B cell (primary cell): ENCODE measurements around the gene EIPR1. TPM values are rescaled to one million over a fixed set of nuclear protein-coding genes. Genes with fewer than 3 reads are reported as not detected.

Experiments used
- ATAC-seq: fragments of 200-7000 bp; cut with Tn5 transposase; one replicate; pipeline ENCODE4 v1.10.0; 2021; ENCODE audit warnings: low read depth, mild to moderate bottlenecking, moderate number of reproducible peaks, moderate library complexity
- CTCF ChIA-PET: fragments of 350-600 bp; sonication (Branson Sonifier 250); formaldehyde crosslinking; loops from one replicate; lab custom pipeline; 2021; ENCODE audit warnings: antibody characterized with exemption, inconsistent platforms; lab: Charles Lee
- POLR2A ChIA-PET: fragments of 350-600 bp; sonication (Branson Sonifier 250); formaldehyde crosslinking; loops from one replicate; lab custom pipeline; 2021; ENCODE audit warnings: antibody characterized with exemption; lab: Charles Lee
- DNase-seq: peaks from one replicate; pipeline ENCODE4 v3.0.0; 2013
- H2AFZ ChIP-seq: 2 replicates; pipeline ENCODE4 v1.6.1; 2012; ENCODE audit warnings: mild to moderate bottlenecking, low read depth, low read length; ENCODE audit not compliant: insufficient read depth, poor library complexity, severe bottlenecking
- H3K27ac ChIP-seq, 2 donors: 1 replicate in 1 of 2; 2 replicates in 1 of 2; pipeline ENCODE4 v1.5.1; 2012 to 2013; ENCODE audit warnings: low read length in 2 of 2, mild to moderate bottlenecking in 2 of 2, moderate library complexity in 1 of 2
- H3K27me3 ChIP-seq, 4 experiments: fragments of 200-600 bp in 1 of 4; sonication (generic) in 1 of 4; replicated peaks in 1 of 4; 1 replicate in 2 of 4; 2 replicates in 2 of 4; pipeline versions ENCODE4 v1.6.1 to v1.7.0; 2013 to 2016; ENCODE audit warnings: low read length in 3 of 4, mild to moderate bottlenecking in 2 of 4, mixed read lengths in 1 of 4, moderate library complexity in 1 of 4; ENCODE audit not compliant: insufficient read depth in 4 of 4, control insufficient read depth in 3 of 4; ENCODE audit errors: control extremely low read depth in 1 of 4
- H3K36me3 ChIP-seq, 2 experiments: replicated peaks in 1 of 2; 1 replicate in 1 of 2; 2 replicates in 1 of 2; pipeline versions ENCODE4 v1.6.1 to v1.7.1; 2013; ENCODE audit warnings: low read length in 1 of 2; ENCODE audit not compliant: insufficient read depth in 2 of 2, control insufficient read depth in 1 of 2; ENCODE audit errors: control extremely low read depth in 1 of 2, extremely low read depth in 1 of 2
- H3K4me1 ChIP-seq, 2 donors: fragments of 200-600 bp in 1 of 2; sonication (generic) in 1 of 2; 1 replicate in 1 of 2; 2 replicates in 1 of 2; pipeline versions ENCODE4 v1.5.1 to v1.6.1; 2013 to 2017; ENCODE audit warnings: low read length in 2 of 2; ENCODE audit not compliant: control insufficient read depth in 2 of 2, insufficient read depth in 2 of 2
- H3K4me2 ChIP-seq: replicated peaks from 2 replicates; pipeline ENCODE3; 2012; ENCODE audit warnings: mild to moderate bottlenecking, low read depth, low read length; ENCODE audit not compliant: poor library complexity, severe bottlenecking
- H3K4me3 ChIP-seq, 5 experiments: fragments of 200-600 bp in 1 of 5; sonication (generic) in 1 of 5; 1 replicate in 3 of 5; 2 replicates in 2 of 5; pipeline versions ENCODE4 v1.5.1 to v1.7.0; 2011 to 2016; ENCODE audit warnings: low read length in 4 of 5, mild to moderate bottlenecking in 4 of 5, low read depth in 2 of 5, control low read depth in 1 of 5, moderate library complexity in 1 of 5; ENCODE audit not compliant: insufficient read depth in 1 of 5; ENCODE audit errors: control extremely low read depth in 1 of 5, extremely low read depth in 1 of 5
- H3K79me2 ChIP-seq: fragments of 200-600 bp; sonication (generic); one replicate; pipeline ENCODE4 v1.6.0; 2016; ENCODE audit warnings: low read length; ENCODE audit not compliant: control insufficient read depth, insufficient read depth
- H3K9ac ChIP-seq: fragments of 200-600 bp; sonication (generic); 2 replicates; pipeline ENCODE4 v1.6.1; 2017; ENCODE audit warnings: mild to moderate bottlenecking, low read length, moderate library complexity
- H3K9me3 ChIP-seq, 3 donors: one replicate each; pipeline versions ENCODE4 v1.6.1 to v1.7.1; 2013; ENCODE audit warnings: low read length in 2 of 3; ENCODE audit not compliant: control insufficient read depth in 2 of 3, insufficient read depth in 1 of 3; ENCODE audit errors: control extremely low read depth in 1 of 3
- H4K20me1 ChIP-seq: 2 replicates; pipeline ENCODE4 v1.6.0; 2012; ENCODE audit warnings: mild to moderate bottlenecking, low read length; ENCODE audit not compliant: insufficient read depth, control insufficient read depth, poor library complexity, severe bottlenecking
- H3K27ac Mint-ChIP-seq: one replicate; pipeline ENCODE4 v1.8.0; 2021; ENCODE audit warnings: mixed read lengths
- H3K27me3 Mint-ChIP-seq: one replicate; pipeline ENCODE4 v1.8.0; 2021; ENCODE audit warnings: mixed read lengths
- H3K4me1 Mint-ChIP-seq: one replicate; pipeline ENCODE4 v1.8.0; 2021; ENCODE audit warnings: mixed read lengths
- H3K4me3 Mint-ChIP-seq: one replicate; pipeline ENCODE4 v1.8.0; 2021; ENCODE audit warnings: mixed read lengths
- H3K9me3 Mint-ChIP-seq: one replicate; pipeline ENCODE4 v1.8.0; 2022; ENCODE audit warnings: mixed read lengths; ENCODE audit not compliant: insufficient read depth
- EZH2 ChIP-seq: IDR thresholded peaks from 2 replicates; pipeline ENCODE4 v1.6.1; 2012; ENCODE audit warnings: borderline replicate concordance, low read depth, mild to moderate bottlenecking, moderate library complexity, low read length; ENCODE audit not compliant: insufficient read depth, poor library complexity, severe bottlenecking
- WGBS: methylation state at CpG from one replicate; pipeline ENCODE4 v1.1.5; 2013; ENCODE audit warnings: missing lambda C conversion rate; ENCODE audit not compliant: insufficient coverage; 5-methylcytosine and 5-hydroxymethylcytosine counted together
- intact Hi-C: fragments of 100-400 bp; cut with micrococcal nuclease; formaldehyde crosslinking; loops from one replicate; pipeline ENCODE4 v1.10.0; 2022
- polyA plus RNA-seq: library from polyadenylated mRNA; depleted of rRNA; stranded (reverse); fragments of >200 nt; gene quantifications from 2 replicates; pipeline ENCODE4 v1.2.3, GENCODE V29; 2012
- total RNA-seq, 2 donors: library from RNA; stranded (reverse); fragments of 120-200 nt in 1 of 2; gene quantifications; 1 replicate in 1 of 2; 2 replicates in 1 of 2; pipeline versions ENCODE4 v1.2.3 to v1.2.4, GENCODE V29; 2013 to 2022
- TF ChIP-seq, protein P1 (sequence below): fragments of 200-600 bp; IDR thresholded peaks from one replicate; pipeline ENCODE4 v1.8.0; 2022; ENCODE audit warnings: antibody characterized with exemption, mild to moderate bottlenecking

Gene EIPR1
- total and polyA plus RNA-seq, 2 donors (not counting 1 experiment from before 2014, with no cell fraction given), result 31.8 to 37.0 TPM

GRCh38 chr2:3299703-3300102 is 77.9 kb downstream of the EIPR1 start:
- WGBS, result 98% methylated on average over 6 of the region's 7 CpGs
- Mint-ChIP-seq H3K4me1 (peaks cover 9% of the 10 kb centered on the region), H3K27me3 (no peaks in the 10 kb centered on the region), H3K27ac (no peak overlapping the region), H3K4me3 (no peak overlapping the region), H3K9me3 (no peaks in the 10 kb centered on the region)
- ATAC-seq, result no peak
- Histone ChIP-seq H3K27ac (no peak overlapping the region), H3K9me3 (no peaks in the 10 kb centered on the region), H4K20me1 (peaks cover 7% of the 10 kb centered on the region), H3K36me3 (peaks cover 0 to 12% of the 10 kb centered on the region in 2 experiments), H3K9ac (no peak overlapping the region), H3K27me3 (no peaks in the 10 kb centered on the region), H3K4me2 (no peak overlapping the region), H3K4me3 (no peak overlapping the region), H2AFZ (no peak overlapping the region), H3K4me1 (peaks cover 0 to 7% of the 10 kb centered on the region in 2 donors), H3K79me2 (peaks cover 54% of the 10 kb centered on the region)
- no peak for TF ChIP-seq EZH2
- TF ChIP-seq, protein P1, sequence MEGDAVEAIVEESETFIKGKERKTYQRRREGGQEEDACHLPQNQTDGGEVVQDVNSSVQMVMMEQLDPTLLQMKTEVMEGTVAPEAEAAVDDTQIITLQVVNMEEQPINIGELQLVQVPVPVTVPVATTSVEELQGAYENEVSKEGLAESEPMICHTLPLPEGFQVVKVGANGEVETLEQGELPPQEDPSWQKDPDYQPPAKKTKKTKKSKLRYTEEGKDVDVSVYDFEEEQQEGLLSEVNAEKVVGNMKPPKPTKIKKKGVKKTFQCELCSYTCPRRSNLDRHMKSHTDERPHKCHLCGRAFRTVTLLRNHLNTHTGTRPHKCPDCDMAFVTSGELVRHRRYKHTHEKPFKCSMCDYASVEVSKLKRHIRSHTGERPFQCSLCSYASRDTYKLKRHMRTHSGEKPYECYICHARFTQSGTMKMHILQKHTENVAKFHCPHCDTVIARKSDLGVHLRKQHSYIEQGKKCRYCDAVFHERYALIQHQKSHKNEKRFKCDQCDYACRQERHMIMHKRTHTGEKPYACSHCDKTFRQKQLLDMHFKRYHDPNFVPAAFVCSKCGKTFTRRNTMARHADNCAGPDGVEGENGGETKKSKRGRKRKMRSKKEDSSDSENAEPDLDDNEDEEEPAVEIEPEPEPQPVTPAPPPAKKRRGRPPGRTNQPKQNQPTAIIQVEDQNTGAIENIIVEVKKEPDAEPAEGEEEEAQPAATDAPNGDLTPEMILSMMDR, result no peak
- POLR2A ChIA-PET, result no interaction called here
- no peak for DNase-seq
- CTCF ChIA-PET, result no interaction called here
- intact Hi-C loops, result loop anchor here (10.0 kb wide), 1 partner anchor 125 kb away; no protein-coding TSS in a partner anchor

DNA sequence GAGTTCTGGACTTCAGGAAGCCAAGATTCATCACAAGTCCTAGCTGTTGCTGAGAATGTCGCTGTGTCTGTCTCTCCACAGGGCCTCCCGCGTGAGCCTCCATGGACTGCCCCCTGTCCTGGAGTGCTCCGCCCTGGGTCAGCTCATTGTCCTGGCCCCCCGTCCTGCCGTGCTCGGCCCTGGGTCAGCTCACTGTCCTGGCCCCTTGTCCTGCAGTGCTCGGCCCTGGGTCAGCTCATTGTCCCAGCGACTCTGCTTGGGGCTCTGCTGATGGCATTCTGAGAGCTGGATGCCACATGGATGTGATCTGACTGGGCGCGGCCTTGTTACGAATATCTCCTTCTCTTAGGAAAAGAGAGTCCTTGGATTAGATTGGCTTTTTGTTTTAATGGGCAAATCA is 78.5 kb downstream of the EIPR1 start:
- ChIA-PET POLR2A (no interaction called here), CTCF (no interaction called here)
- Mint-ChIP-seq H3K27ac (no peak overlapping the region), H3K27me3 (no peaks in the 10 kb centered on the region), H3K9me3 (no peaks in the 10 kb centered on the region), H3K4me1 (peaks cover 9% of the 10 kb centered on the region), H3K4me3 (no peak overlapping the region)
- DNase-seq (no peak), ATAC-seq (no peak)
- Histone ChIP-seq H2AFZ (no peak overlapping the region), H3K4me3 (no peak overlapping the region), H3K9ac (no peak overlapping the region), H3K4me2 (no peak overlapping the region), H3K36me3 (peaks cover 0 to 12% of the 10 kb centered on the region in 2 experiments), H3K27me3 (no peaks in the 10 kb centered on the region), H3K9me3 (no peaks in the 10 kb centered on the region), H3K79me2 (peaks cover 54% of the 10 kb centered on the region), H3K27ac (no peak overlapping the region), H3K4me1 (peaks cover 0 to 7% of the 10 kb centered on the region in 2 donors), H4K20me1 (peaks cover 7% of the 10 kb centered on the region)
- intact Hi-C loops, result no loop called here
- 99% methylated on average over 9 of the region's 12 CpGs for WGBS
- no peak for TF ChIP-seq EZH2
- TF ChIP-seq, protein P1, result no peak
